Stimulated activated CD4-positive, alpha-beta T cell treated with anti-CD3 and anti-CD28 coated beads, Interleukin-2, amount 100 ng/mL, for 48 hours (primary cell): Measurements from ENCODE around the gene TRANK1.
"Not testable (repeated sequence)": the region's sequence is repeated elsewhere in the genome, so short reads cannot be mapped to it uniquely, and the experiment has no call there.

Experiments
- DNase-seq, 2 donors: peaks; one replicate each; pipeline ENCODE4 v3.0.0-alpha.2; 2020

The TRANK1 gene

DNA sequence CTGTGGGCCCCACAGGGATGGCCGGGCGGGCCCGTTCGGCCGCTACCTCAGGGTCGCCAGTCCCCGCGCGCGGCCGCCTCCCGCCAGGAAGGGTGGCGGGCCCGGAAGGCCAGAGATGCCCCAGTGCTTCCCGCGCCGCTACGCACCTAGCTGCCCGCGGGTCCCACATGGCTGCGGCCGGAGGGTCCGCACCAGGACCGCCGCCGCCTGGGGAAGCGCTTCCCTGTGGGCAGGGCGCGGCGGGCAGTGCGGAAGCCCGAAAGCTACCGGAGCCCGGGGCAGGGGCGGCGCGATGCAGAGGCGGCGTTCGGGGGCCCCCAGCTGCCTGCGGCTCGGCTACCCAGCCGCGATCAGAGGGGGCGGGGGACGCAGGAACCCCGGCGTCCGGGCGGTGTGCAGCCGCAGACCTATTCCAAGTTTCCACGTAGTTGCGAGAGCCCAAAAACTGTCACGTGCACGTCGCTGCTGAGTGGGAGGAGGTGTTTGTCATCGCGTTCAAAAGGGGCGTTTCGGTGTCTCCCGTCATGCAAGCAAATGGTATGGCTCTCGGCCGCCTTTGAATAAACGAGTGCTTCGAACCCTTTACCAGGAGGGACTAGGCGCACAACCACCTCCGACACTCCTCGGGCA lies at the start of gene TRANK1:
TSS of gene TRANK1 (minus strand) at position 414 of the 630 bp plus-strand sequence. CDS start at position 169, 245 bp downstream.
- peak; percentile 61 to 64 for DNase-seq

DNA sequence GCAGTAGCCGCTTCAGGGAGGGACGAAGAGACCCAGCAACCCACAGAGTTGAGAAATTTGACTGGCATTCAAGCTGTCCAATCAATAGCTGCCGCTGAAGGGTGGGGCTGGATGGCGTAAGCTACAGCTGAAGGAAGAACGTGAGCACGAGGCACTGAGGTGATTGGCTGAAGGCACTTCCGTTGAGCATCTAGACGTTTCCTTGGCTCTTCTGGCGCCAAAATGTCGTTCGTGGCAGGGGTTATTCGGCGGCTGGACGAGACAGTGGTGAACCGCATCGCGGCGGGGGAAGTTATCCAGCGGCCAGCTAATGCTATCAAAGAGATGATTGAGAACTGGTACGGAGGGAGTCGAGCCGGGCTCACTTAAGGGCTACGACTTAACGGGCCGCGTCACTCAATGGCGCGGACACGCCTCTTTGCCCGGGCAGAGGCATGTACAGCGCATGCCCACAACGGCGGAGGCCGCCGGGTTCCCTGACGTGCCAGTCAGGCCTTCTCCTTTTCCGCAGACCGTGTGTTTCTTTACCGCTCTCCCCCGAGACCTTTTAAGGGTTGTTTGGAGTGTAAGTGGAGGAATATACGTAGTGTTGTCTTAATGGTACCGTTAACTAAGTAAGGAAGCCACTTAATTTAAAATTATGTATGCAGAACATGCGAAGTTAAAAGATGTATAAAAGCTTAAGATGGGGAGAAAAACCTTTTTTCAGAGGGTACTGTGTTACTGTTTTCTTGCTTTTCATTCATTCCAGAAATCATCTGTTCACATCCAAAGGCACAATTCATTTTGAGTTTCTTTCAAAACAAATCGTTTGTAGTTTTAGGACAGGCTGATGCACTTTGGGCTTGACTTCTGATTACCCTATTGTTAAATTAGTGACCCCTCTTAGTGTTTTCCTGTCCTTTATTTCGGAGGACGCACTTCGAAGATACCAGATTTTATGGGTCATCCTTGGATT lies 48.8 kb upstream of the TRANK1 start, which contains the start of gene MLH1:
TSS of gene MLH1 (plus strand) at position 193 of the 958 bp plus-strand sequence. CDS start at position 223, 30 bp downstream.
- peak; percentile 95 to 98 for DNase-seq

DNA sequence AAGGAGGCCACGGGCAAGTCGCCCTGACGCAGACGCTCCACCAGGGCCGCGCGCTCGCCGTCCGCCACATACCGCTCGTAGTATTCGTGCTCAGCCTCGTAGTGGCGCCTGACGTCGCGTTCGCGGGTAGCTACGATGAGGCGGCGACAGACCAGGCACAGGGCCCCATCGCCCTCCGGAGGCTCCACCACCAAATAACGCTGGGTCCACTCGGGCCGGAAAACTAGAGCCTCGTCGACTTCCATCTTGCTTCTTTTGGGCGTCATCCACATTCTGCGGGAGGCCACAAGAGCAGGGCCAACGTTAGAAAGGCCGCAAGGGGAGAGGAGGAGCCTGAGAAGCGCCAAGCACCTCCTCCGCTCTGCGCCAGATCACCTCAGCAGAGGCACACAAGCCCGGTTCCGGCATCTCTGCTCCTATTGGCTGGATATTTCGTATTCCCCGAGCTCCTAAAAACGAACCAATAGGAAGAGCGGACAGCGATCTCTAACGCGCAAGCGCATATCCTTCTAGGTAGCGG lies 48.0 kb upstream of the TRANK1 start, which contains the start of gene EPM2AIP1:
TSS of gene EPM2AIP1 (minus strand) at position 326 of the 520 bp plus-strand sequence. CDS start at position 272, 54 bp downstream.
- DNase-seq: no peak

DNA sequence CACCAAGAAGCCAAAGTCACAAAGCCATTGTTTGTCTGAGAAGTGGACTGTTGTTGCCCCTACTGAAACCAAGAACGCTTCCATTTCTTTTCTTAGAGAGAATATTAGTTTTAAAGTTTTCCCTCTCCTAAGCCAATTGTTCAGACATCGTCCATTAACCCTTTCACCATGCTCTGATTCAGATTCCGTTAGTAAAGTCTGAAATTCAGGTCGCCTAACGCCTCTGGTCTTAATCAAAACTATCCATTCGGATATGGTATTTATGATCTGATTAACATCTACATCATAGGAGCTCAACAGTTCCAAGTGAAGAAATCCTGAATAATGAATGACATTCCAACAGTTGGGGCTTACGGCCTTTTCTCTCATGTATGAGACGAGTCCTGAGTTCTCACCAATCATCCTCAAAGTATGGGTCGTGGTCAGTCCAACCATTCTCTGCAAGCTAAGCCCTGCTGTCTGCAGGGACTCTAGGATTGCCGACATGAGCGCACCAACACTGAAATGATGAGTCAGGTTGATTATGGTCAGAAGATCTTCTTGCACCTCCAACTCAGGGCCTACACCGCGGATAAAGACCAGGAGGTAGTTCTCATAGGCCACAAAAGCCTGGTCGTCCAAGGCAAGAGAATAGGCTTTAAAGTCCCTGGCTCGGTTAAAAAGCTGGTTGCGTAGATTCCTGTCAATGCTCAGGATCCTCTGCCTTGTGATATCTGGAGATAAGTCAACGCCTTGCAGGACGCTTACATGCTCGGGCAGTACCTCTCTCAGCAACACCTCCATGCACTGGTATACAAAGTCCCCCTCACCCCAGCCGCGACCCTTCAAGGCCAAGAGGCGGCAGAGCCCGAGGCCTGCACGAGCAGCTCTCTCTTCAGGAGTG lies 47.3 kb upstream of the TRANK1 start:
- no peak for DNase-seq

DNA sequence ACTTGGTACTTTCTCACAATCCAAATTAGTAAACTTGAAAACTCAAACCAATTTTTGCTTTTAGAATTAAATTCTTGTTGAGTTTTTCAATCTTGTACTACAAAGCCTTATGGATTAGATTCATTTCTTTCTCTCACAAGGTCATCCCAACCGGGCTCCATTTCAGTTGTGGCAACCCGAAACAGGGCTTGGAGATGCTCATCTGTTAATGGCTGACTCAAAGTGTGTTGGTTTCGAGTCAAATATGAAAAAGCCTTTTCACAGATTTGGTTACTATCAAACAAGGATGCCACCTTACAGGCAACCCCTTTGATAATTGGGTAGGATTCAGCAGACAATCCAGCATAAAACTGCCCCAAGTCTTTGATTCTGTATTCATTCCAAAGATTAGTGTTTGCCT lies 46.3 kb upstream of the TRANK1 start:
- DNase-seq: peak; percentile 16 to 19

DNA sequence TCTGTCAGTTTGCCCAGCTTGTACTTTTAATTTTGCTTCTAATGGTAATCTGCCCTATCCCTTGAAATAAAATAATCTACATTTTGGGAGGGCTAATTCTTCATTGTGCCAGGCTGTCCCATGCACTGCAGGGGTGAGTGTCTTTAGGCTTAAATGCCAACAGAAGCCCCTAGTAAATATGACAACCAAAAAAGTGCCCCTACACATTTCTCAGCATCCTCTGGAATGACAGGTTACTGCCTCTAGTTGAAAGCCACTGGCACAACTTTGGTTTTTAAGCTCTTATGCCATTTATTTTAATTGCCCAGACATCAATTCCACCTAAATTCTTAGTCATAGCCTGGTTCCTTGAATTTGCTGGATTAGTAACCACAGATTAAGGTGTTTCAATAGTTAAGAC lies 44.7 kb upstream of the TRANK1 start:
- no peak for DNase-seq

DNA sequence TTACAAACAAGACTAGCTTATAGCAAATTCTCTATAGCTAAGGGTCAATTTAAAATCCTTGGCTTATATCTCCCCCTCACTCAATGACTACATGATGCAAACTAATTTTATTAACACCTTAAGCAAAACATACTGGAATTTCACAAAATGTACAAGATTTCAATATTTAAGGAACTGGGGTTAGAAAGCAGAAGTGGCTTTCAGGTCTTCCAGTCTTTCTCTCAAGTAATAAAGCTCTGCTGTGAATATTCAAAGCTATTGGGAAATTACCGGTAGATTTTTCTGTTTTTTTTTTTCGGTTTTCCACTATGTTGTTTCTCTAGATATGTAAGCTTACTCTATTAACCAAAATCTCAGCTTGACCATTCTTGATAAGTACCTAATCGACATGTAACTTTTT lies 44.2 kb upstream of the TRANK1 start:
- no peak for DNase-seq

DNA sequence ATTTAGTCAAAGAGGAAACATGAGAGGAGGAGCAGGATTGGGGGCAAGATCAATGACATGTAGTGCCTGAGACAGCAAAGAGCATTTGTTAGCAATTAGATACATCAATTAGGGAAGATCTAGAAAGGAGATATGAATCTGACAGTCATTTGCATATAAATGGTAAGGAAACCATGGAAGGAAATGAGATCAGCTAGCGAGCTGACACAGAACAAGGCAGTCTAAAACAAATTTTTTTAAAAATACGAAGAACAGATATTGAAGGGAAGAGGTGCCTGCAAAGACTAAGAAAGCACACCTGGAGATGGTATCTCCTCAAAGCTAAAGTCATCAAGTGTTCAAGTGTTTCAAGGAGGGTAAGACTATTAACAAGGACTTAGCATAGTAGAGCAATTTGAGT lies 43.5 kb upstream of the TRANK1 start:
- no peak for DNase-seq

DNA sequence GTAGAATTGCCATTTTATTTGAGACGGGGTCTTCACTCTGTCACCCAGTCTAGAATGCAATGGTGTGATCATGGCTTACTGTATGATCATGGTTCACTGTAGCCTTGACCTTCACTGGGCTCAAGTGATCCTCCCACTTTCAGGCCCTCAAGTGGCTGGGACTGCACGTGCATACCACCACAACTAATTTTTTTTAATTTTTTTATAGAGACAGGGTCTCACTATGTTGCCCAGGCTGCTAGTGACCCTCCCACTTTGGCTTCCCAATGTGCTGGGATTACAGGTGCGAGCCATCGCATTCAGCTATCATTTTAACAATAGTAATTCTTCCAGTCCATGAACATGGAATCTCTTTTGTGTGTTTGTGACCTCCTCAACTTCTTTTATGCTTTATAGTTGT lies 36.2 kb upstream of the TRANK1 start:
- no peak for DNase-seq

DNA sequence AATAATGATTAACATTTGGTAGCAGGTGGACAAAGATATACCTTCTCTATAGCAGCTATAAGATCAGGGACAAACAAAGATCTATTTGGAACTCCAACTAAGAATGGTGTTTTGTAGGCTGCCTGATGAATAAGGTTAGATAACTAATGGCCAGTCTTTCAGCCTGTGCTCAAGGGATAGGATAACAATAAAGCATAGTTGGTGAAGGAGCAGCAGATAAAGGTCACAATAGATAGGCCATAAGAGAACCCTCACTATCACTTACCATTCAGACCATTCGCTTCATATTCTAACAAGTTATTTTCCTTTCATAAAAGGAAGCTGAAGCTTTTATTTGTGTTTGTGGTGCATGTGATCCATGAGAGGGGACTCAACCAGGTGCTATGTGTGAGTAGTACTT lies 28.3 kb upstream of the TRANK1 start:
- DNase-seq: no peak

DNA sequence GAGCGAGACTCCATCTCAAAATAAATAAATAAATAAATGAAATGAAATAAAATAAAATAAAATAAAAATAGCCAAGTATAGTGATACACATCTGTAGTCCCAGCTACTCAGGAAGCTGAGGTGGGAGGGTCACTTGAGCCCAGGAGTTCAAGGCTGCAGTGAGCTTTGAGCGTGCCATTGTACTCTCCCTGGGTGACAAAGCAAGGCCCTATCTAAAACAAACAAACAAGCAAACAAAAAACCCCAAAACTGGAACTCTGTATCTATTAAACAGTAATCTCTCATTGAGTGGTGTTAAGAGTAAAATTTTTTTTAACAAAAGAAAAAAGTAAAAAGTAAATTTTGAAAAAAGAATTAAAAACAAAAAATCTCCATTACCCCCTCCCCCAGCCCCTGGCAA lies 27.3 kb upstream of the TRANK1 start:
- no peak for DNase-seq

DNA sequence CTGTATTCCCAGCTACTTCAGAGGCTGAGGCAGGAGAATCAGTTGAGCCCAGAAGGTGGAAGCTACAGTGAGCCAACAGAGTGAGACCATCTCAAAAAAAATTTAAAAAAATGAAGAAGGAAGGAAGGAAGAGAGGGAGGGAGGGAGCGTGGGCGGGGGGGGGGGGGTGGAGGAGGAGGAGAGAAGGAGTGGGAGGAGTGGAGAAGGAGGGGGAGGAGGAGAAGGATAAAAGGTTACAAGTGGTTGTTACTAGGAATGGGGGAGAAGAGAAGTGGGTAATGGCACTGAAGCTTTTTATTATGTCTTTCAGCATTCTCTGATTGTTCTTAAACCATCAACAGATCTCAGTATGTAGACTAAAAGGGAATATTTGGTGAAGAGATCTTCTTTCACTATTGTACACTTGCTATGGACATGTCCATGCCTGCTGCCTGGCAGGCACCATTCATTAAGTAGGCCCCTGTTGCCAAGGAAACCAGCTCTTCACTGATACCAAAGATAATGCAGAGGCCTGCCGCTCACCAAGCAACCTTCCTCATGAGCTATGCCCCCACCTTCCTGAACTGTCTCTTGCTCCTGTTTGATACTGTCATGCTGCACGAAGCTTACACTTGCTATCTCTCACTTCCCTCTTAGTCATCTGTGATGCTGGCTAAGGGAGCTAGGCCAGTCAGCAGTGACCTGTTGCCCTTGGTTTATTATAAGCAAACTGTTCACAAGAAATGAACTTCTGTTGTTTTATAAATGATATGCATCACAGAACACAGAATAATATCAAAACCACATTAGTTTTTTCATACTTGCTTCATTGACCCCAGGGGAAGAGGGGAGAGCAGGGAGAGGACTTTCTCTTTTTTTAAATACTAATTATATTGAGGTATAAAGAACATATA lies 24.9 kb upstream of the TRANK1 start:
- peak in 1 of 2 donors; percentile 15 for DNase-seq

DNA sequence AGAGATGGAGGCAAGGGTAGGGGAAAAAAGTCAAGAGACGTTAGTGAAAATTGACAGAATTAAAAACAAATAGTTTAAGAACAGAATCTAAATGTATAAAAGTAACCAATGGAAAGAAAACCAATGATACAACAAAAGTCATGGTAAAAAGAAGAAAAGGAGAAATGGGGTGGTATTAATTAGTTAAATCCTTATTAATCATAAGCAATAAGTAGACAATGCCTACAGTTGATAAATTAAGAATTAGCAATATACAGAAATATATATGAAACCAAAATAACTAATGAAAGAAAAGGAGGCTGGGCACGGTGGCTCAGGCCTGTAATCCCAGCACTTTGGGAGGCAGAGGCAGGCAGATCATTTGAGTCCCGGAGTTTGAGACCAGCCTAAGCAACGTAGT lies 24.2 kb upstream of the TRANK1 start:
- DNase-seq: no peak

DNA sequence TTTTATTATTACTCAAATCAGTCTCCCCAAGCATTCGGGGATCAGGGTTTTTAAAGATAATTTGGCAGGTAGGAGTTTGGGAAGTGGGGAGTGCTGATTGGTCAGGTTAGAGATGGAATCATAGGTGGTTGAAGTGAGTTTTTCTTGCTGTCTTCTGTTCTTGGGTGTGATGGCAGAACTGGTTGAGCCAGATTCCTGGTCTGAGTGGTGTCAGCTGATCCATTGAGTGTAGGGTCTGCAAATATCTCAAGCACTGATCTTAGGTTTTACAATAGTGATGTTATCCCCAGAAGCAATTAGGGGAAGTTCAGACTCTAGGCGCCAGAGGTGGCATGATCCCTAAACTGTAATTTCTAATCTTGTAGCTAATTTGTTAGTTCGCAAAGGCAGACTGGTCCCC lies 20.6 kb upstream of the TRANK1 start:
- no peak for DNase-seq

DNA sequence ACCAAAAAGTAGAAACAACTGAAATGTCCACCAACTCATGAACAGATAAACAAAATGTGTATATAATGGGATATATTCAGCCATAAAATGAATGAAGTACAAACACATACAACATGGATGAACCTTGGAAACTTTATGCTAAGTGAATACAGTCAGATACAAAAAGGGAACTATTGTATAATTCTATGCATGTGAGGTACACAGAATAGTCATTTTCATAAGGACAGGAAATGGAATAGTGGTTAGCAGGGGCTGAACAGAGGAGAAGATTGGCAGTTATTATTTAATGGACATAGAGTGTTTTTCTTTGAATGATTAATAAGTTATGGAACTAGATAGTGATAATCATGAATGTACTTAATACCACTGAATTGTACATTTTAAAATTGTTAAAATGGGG lies 20.0 kb upstream of the TRANK1 start:
- DNase-seq: no peak

DNA sequence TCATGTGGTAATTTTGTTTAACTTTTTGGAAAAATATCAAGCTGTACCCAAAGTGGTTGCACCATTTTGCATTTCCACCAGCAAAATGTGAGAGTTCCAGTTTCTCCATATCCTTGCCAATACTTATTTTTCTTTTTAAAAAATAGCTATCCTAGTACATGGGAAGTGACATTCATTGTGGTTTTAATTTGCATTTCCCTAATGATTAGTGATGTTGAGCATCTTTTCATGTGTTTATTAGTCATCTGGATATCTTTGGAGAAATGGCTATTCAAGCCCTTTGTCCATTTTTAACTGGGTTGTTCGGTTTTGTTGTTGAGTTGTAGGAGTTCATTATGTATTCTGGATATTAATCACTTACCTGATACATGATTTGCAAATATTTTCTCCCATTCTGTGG lies 19.5 kb upstream of the TRANK1 start:
- no peak for DNase-seq

DNA sequence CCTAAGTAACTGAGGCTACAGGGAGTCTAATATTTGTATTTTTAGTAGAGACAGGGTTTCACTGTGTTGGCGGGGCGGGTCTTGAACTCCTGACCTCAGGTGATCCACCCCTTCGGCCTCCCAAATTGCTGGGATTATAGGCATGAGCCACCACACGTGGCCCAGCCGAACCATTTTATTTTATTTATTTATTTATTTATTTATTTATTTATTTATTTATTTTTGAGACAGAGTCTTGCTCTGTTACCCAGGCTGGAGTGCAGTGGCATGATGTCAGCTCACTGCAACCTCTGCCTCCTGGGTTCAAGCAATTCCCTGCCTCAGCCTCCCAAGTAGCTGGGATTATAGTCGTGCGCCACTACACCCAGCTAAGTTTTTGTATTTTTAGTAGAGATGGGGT lies 18.2 kb upstream of the TRANK1 start:
- not testable (repeated sequence) for DNase-seq

DNA sequence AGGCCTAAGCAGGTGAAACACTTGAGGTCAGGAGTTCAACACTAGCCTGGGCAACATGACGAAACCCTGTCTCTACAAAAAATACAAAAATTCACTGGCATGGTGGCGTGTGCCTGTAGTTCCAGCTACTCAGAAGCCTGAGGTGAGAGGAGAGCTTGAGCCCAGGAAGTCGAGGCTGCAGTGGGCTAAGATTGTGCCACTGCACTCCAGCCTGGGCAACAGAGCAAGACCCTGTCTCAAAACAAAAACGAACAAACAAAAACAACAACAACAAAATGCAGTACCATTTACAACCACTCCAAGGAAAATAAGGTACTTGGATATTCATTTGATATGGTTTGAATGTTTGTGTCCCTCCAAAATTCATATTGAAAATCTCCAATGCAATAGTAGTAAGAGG lies 15.6 kb upstream of the TRANK1 start:
- no peak for DNase-seq

DNA sequence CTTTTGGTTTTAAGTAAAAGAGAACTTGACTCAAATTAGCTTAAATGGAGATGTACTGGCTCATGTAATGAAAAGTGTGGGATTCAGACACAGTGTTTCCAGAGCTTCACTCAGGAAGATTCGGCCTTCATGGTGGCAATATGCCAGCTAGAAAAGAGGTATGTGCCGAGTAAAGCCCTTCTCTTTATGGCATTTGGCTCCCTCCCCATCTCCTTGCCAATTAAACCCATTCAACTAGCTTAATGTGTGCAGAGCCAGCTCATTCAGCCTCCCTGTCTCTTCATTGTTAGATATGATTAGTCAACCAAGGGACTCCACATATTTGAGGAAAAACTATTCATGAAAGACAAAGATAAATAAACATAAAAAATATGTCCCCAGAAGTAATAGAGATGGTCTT lies 15.0 kb upstream of the TRANK1 start:
- DNase-seq: no peak

DNA sequence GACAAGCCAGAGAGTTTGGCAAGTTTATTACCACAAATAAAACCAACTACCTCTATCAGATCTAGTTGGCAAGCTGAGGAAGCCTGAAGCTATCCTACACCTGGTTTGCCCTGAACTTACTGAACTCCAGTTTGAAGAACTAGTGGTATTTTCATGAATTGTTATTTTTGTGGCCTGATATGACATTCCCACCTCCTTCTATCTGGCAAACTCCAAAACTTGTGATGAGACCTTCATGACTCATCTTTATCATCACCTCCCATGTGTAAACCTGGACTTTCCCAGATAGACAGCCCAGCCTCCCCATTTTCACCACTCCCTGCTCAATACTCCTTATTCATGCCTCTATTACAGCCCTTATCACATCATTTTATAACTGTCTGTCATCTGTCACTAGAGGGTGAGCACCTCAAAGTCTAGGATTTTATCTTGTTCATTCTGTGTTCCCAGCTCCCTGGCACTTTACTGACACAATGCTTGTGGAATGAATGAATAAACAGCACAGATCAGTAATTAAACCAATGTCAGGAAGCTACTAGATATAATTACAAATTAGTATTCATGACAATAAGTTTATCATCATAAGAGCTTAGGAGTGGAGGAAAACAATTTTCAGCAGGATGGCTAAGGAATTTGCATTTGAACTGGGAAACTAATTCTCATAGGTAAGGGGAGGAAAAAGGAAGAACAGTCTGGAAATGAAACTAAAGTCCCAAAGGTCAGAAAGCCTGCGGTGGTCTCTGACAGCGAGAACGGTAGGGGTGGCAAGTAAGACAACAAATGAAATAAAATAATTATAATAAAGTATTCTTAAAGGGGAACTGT lies 13.2 kb upstream of the TRANK1 start:
- no peak for DNase-seq

DNA sequence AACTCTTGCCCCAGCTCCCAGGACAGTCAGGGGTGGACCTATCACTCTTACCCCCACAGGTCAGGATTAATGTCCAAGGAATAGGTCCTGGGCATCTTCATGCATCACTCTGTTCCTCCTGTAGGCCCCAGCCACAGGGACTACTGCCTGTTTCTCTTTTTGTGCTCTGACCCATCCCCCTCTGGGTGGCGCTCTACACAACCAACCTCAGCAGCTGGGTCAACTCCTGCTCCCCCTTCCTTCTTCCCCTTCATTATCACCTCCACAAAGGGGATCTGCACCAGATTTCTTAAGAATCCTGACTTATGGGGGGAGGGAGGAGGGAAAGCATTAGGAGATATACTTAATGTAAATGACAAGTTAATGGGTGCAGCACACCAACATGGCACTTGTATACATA lies 12.2 kb upstream of the TRANK1 start:
- no peak for DNase-seq
